Loucy (cell line): ENCODE data around the gene GIPC1.
A peak's percentile ranks its signal among the peaks of the same experiment; 100 is the strongest.

Source experiments
- H2AFZ ChIP-seq: fragments of 200-600 bp; sonication (generic); 2 replicates; pipeline ENCODE4 v1.6.0; 2016; ENCODE audit warnings: antibody characterized with exemption, mild to moderate bottlenecking, low read length, moderate library complexity
- H3F3A ChIP-seq: fragments of 200-600 bp; 2 replicates; pipeline ENCODE4 v1.6.0; 2016; ENCODE audit warnings: antibody characterized with exemption, low read depth, mild to moderate bottlenecking
- H3K27me3 ChIP-seq: fragments of 200-600 bp; sonication (generic); 2 replicates; pipeline ENCODE4 v1.6.1; 2014; ENCODE audit warnings: low read length, mild to moderate bottlenecking; ENCODE audit not compliant: insufficient read depth, poor library complexity, severe bottlenecking
- H3K36me3 ChIP-seq: fragments of 200-600 bp; sonication (generic); 2 replicates; pipeline ENCODE4 v1.6.1; 2016; ENCODE audit warnings: low read length; ENCODE audit not compliant: insufficient read depth
- H3K4me1 ChIP-seq: fragments of 200-600 bp; sonication (generic); 2 replicates; pipeline ENCODE4 v1.5.1; 2014; ENCODE audit warnings: low read length, mild to moderate bottlenecking; ENCODE audit not compliant: insufficient read depth, poor library complexity, severe bottlenecking
- H3K4me2 ChIP-seq: fragments of 200-600 bp; sonication (generic); 2 replicates; pipeline ENCODE4 v1.6.0; 2014; ENCODE audit warnings: antibody characterized with exemption, low read length, low read depth, mild to moderate bottlenecking; ENCODE audit not compliant: poor library complexity, severe bottlenecking
- H3K4me3 ChIP-seq: fragments of 200-600 bp; sonication (generic); 2 replicates; pipeline ENCODE4 v1.5.1; 2014; ENCODE audit warnings: low read length, mild to moderate bottlenecking, mixed read lengths; ENCODE audit not compliant: poor library complexity, severe bottlenecking
- H3K79me2 ChIP-seq: fragments of 200-600 bp; sonication (generic); 2 replicates; pipeline ENCODE4 v1.6.1; 2014; ENCODE audit warnings: low read length; ENCODE audit not compliant: insufficient read depth
- H3K9ac ChIP-seq: fragments of 200-600 bp; sonication (generic); 2 replicates; pipeline ENCODE4 v1.6.0; 2014; ENCODE audit warnings: mild to moderate bottlenecking, low read depth, low read length, moderate library complexity; ENCODE audit not compliant: poor library complexity, severe bottlenecking
- H3K9me2 ChIP-seq: fragments of 200-600 bp; sonication (generic); replicated peaks from 2 replicates; pipeline ENCODE4 v1.6.1; 2016; ENCODE audit warnings: low read depth, low read length, mixed read lengths
- H3K9me3 ChIP-seq: fragments of 200-600 bp; sonication (generic); 2 replicates; pipeline ENCODE4 v1.6.1; 2014; ENCODE audit warnings: mild to moderate bottlenecking, antibody characterized with exemption, low read length, low read depth; ENCODE audit not compliant: insufficient read depth
- H4K20me1 ChIP-seq: fragments of 200-600 bp; sonication (generic); 2 replicates; pipeline ENCODE4 v1.6.0; 2014; ENCODE audit warnings: antibody characterized with exemption, low read length, mild to moderate bottlenecking; ENCODE audit not compliant: insufficient read depth, poor library complexity, severe bottlenecking
- EZH2phosphoT487 ChIP-seq: fragments of 200-600 bp; IDR thresholded peaks from 2 replicates; pipeline ENCODE4 v1.6.1; 2018; ENCODE audit warnings: antibody characterized with exemption, mild to moderate bottlenecking, moderate library complexity, borderline replicate concordance
- TF ChIP-seq, protein P1 (sequence below): fragments of 200-600 bp; sonication (generic); conservative IDR thresholded peaks from 2 replicates; pipeline ENCODE4 v1.5.1; 2014; ENCODE audit warnings: mild to moderate bottlenecking, antibody characterized with exemption, low read length

Gene GIPC1

GRCh38 chr19:14516048-14516534 is 20.2 kb upstream of the GIPC1 start:
- peaks cover 52% of the 10 kb centered on the region for H3K79me2 ChIP-seq
- no peaks in the 10 kb centered on the region for H3K27me3 ChIP-seq
- H3K4me3 ChIP-seq: peak overlapping the region; percentile 90
- peak overlapping the region; percentile 92 for H3K9ac ChIP-seq
- no peaks in the 10 kb centered on the region for H3K9me3 ChIP-seq
- peaks cover 40% of the 10 kb centered on the region for H4K20me1 ChIP-seq
- H3K9me2 ChIP-seq: no peaks in the 10 kb centered on the region
- TF ChIP-seq, protein P1, sequence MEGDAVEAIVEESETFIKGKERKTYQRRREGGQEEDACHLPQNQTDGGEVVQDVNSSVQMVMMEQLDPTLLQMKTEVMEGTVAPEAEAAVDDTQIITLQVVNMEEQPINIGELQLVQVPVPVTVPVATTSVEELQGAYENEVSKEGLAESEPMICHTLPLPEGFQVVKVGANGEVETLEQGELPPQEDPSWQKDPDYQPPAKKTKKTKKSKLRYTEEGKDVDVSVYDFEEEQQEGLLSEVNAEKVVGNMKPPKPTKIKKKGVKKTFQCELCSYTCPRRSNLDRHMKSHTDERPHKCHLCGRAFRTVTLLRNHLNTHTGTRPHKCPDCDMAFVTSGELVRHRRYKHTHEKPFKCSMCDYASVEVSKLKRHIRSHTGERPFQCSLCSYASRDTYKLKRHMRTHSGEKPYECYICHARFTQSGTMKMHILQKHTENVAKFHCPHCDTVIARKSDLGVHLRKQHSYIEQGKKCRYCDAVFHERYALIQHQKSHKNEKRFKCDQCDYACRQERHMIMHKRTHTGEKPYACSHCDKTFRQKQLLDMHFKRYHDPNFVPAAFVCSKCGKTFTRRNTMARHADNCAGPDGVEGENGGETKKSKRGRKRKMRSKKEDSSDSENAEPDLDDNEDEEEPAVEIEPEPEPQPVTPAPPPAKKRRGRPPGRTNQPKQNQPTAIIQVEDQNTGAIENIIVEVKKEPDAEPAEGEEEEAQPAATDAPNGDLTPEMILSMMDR: peak; percentile 37; the same call in 1 of the 2 replicates
- no peak for TF ChIP-seq EZH2phosphoT487
- peaks cover 61% of the 10 kb centered on the region for H3K4me1 ChIP-seq
- H2AFZ ChIP-seq: no peak overlapping the region
- peaks cover 4% of the 10 kb centered on the region; the same call in 1 of the 2 replicates for H3F3A ChIP-seq
- peaks cover 32% of the 10 kb centered on the region; the same call in 1 of the 2 replicates for H3K36me3 ChIP-seq
- H3K4me2 ChIP-seq: peak overlapping the region; percentile 99

- H3K4me3 ChIP-seq: peak overlapping the region; percentile 90
- peaks cover 32% of the 10 kb centered on the region; the same call in 1 of the 2 replicates for H3K36me3 ChIP-seq
- peaks cover 40% of the 10 kb centered on the region for H4K20me1 ChIP-seq
- no peaks in the 10 kb centered on the region for H3K27me3 ChIP-seq
- H3K4me1 ChIP-seq: peaks cover 61% of the 10 kb centered on the region
- peak overlapping the region; percentile 99 for H3K4me2 ChIP-seq
- no peaks in the 10 kb centered on the region for H3K9me2 ChIP-seq
- peaks cover 4% of the 10 kb centered on the region; the same call in 1 of the 2 replicates for H3F3A ChIP-seq
- H3K79me2 ChIP-seq: peaks cover 52% of the 10 kb centered on the region
- H3K9ac ChIP-seq: peak overlapping the region; percentile 92
- TF ChIP-seq EZH2phosphoT487: no peak
- TF ChIP-seq, protein P1: no peak
- H2AFZ ChIP-seq: no peak overlapping the region
- H3K9me3 ChIP-seq: no peaks in the 10 kb centered on the region
These were observed 19.6 kb upstream of the GIPC1 start for GRCh38 chr19:14515501-14516047.

- H3K36me3 ChIP-seq: peaks cover 32% of the 10 kb centered on the region; the same call in 1 of the 2 replicates
- peaks cover 52% of the 10 kb centered on the region for H3K79me2 ChIP-seq
- peak overlapping the region; percentile 92 for H3K9ac ChIP-seq
- peaks cover 4% of the 10 kb centered on the region; the same call in 1 of the 2 replicates for H3F3A ChIP-seq
- peaks cover 49% of the 10 kb centered on the region for H3K4me1 ChIP-seq
- peaks cover 40% of the 10 kb centered on the region for H4K20me1 ChIP-seq
- H3K9me3 ChIP-seq: no peaks in the 10 kb centered on the region
- TF ChIP-seq, protein P1: no peak
- TF ChIP-seq EZH2phosphoT487: no peak
- H3K9me2 ChIP-seq: no peaks in the 10 kb centered on the region
- H2AFZ ChIP-seq: no peak overlapping the region
- no peaks in the 10 kb centered on the region for H3K27me3 ChIP-seq
- H3K4me3 ChIP-seq: peak overlapping the region; percentile 90
- H3K4me2 ChIP-seq: peak overlapping the region; percentile 99
These were observed 18.4 kb upstream of the GIPC1 start for GRCh38 chr19:14514215-14514863.
